SJCRH30 (cell line): ENCODE data around the gene BMP10. TPM values are rescaled to one million over a fixed set of nuclear protein-coding genes. Genes with fewer than 3 reads are reported as not detected.
"Not testable (repeated sequence)": the region's sequence is repeated elsewhere in the genome, so short reads cannot be mapped to it uniquely, and the experiment has no call there.

Experiments used
- DNase-seq, 2 experiments: peaks; one replicate each; pipeline ENCODE4 v3.0.0-alpha.2; 2015 to 2020
- H3K27ac ChIP-seq: fragments of 250-450 bp; sonication (Bioruptor Pico); 2 replicates; pipeline ENCODE4 v1.5.1; 2020; ENCODE audit warnings: mild to moderate bottlenecking, moderate library complexity
- H3K27me3 ChIP-seq: fragments of 250-450 bp; sonication (Bioruptor Pico); 2 replicates; pipeline ENCODE4 v1.5.1; 2020; ENCODE audit warnings: mild to moderate bottlenecking, moderate library complexity
- H3K36me3 ChIP-seq: fragments of 250-450 bp; sonication (Bioruptor Pico); 2 replicates; pipeline ENCODE4 v1.5.1; 2020; ENCODE audit warnings: mild to moderate bottlenecking, moderate library complexity
- H3K4me1 ChIP-seq: fragments of 250-450 bp; sonication (Bioruptor Pico); 2 replicates; pipeline ENCODE4 v1.5.1; 2020; ENCODE audit warnings: mild to moderate bottlenecking, moderate library complexity
- H3K4me3 ChIP-seq: fragments of 250-450 bp; sonication (Bioruptor Pico); 2 replicates; pipeline ENCODE4 v1.5.1; 2020; ENCODE audit warnings: mild to moderate bottlenecking, moderate library complexity
- H3K9me3 ChIP-seq: fragments of 250-450 bp; sonication (Bioruptor Pico); replicated peaks from 2 replicates; pipeline ENCODE4 v1.5.1; 2020; ENCODE audit warnings: mild to moderate bottlenecking, moderate library complexity
- total RNA-seq: library from RNA; depleted of rRNA; stranded (reverse); fragments of >200 nt; shearing (Covaris generic); gene quantifications from 2 replicates; pipeline ENCODE4 v1.2.3, GENCODE V29; 2014

The BMP10 gene
- total RNA-seq, 1 experiment from 2014 or later, result not detected

DNA sequence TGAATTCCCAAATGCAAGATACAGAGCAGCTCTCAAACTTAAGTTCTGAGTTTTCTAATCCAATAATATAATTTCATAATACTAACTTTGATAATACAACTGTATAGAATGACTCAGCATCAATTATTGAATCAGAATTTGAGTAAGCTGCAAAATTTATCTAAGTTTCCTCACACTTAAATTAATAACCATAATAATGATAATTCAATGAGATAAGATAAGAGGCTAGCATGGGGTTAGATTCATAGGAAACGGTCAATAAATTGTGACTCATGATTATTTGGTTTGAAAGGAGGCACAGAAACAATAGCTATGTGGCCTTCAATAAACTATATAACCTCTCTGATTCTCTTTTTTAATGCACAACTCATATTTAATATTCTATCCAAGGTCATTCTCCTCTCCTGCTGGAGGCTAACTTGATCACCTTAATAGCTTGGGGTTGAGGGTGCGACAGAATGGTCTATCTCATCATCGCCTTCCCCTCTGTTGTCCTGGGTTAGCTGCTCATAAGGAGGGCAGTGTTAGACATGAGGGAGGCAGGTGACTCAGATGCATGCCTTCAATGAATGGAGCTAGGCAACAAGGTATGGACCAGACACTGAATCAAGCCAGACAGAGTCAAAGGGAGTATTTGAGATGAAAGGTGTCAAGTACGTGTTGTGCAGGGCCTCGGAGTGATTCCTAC lies 36.2 kb upstream of the BMP10 start:
- H3K36me3 ChIP-seq, result no peaks in the 10 kb centered on the region
- H3K27me3 ChIP-seq, result no peaks in the 10 kb centered on the region
- H3K27ac ChIP-seq, result no peak overlapping the region
- H3K4me3 ChIP-seq, result no peak overlapping the region
- DNase-seq, result no peak
- H3K9me3 ChIP-seq, result peaks cover 6% of the 10 kb centered on the region; the same call in 1 of the 2 replicates
- peaks cover 22% of the 10 kb centered on the region for H3K4me1 ChIP-seq

DNA sequence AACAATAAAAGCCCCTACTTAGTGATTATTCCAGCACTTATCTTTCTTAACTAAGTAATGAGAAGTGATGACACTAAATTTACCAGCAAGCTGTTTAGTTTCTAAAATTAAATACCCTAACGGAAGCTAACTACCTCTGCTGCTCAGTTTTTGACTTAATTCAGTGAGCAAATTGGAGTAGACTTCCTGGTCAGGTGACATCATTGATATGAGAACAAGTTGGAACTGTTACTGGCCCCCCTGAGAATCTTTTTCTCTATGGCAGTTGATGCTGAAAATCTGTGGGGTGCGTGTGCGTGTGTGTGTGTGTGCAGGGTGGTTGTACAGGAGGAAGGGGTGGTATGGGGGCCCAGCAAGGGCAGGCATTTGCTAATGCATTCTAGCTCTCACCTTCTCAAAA lies 35.5 kb upstream of the BMP10 start:
- Histone ChIP-seq H3K36me3 (no peaks in the 10 kb centered on the region), H3K27ac (no peak overlapping the region), H3K4me3 (no peak overlapping the region), H3K4me1 (peaks cover 22% of the 10 kb centered on the region), H3K9me3 (peaks cover 6% of the 10 kb centered on the region; the same call in 1 of the 2 replicates), H3K27me3 (no peaks in the 10 kb centered on the region)
- DNase-seq, result no peak

DNA sequence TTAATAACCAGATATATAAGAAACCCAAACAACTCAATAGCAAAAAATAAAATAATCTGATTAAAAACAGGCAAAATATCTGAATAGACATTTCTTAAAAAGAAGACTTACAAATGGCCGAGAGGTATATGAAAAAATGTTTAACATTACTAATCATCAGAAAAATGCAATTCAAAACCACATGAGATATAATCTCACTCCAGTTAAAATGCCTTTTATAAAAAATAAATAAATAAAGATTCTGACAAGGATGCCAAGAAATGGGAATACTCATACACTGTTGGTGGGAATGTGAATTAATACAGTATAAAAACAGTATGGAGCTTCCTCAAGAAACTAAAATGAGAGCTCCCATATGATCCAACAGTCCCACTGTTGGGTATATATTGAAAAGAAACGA lies 33.9 kb upstream of the BMP10 start:
- no peak for DNase-seq
- Histone ChIP-seq H3K9me3 (peaks cover 10% of the 10 kb centered on the region), H3K4me3 (no peak overlapping the region), H3K27ac (no peak overlapping the region), H3K36me3 (no peaks in the 10 kb centered on the region), H3K4me1 (peaks cover 22% of the 10 kb centered on the region), H3K27me3 (no peaks in the 10 kb centered on the region)

DNA sequence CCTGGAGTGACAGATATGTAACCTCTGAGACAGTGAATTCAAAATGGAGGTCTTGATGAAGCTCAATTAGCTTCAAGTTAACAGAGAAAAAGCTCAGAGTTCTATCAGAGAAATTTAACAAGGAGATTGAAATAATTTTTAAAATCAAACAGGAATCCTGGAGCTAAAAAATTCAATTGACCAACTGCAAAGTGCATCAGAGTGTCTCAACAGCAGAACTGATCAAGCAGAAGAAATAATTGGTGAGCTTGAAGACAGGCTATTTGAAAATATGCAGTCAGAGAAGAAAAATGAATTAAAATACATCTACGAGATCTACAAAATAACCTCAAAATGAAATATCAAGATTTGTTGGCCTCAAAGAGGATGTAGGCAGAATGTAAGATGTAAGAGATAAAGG lies 30.4 kb upstream of the BMP10 start:
- no peak for DNase-seq

DNA sequence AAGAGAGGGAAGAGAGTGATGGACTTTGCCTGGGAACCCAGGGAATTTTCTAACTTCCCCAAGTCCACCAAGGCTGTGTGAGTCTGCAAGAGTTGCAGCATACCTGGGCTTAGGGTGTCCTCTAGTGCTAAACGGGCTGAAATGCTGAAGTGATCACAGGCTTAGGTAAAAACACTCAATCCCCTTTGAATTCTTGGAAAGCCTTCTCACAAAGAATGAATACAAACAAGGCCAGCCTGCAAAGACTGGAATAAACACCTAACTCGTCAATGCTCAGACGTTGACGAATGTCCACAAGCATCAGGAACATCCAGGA lies 30.0 kb upstream of the BMP10 start:
- Histone ChIP-seq H3K36me3 (no peaks in the 10 kb centered on the region), H3K27ac (no peak overlapping the region), H3K9me3 (peaks cover 10% of the 10 kb centered on the region), H3K4me3 (no peak overlapping the region), H3K4me1 (no peaks in the 10 kb centered on the region), H3K27me3 (no peaks in the 10 kb centered on the region)
- peak; percentile 38 to 59 for DNase-seq

More for the DNA sequence above, 30.4 kb upstream of the BMP10 start:
- H3K27me3 ChIP-seq, result no peaks in the 10 kb centered on the region
- no peak overlapping the region for H3K27ac ChIP-seq
- H3K4me3 ChIP-seq, result no peak overlapping the region
- peaks cover 10% of the 10 kb centered on the region for H3K9me3 ChIP-seq
- peaks cover 3% of the 10 kb centered on the region; the same call in 1 of the 2 replicates for H3K4me1 ChIP-seq
- H3K36me3 ChIP-seq, result no peaks in the 10 kb centered on the region

DNA sequence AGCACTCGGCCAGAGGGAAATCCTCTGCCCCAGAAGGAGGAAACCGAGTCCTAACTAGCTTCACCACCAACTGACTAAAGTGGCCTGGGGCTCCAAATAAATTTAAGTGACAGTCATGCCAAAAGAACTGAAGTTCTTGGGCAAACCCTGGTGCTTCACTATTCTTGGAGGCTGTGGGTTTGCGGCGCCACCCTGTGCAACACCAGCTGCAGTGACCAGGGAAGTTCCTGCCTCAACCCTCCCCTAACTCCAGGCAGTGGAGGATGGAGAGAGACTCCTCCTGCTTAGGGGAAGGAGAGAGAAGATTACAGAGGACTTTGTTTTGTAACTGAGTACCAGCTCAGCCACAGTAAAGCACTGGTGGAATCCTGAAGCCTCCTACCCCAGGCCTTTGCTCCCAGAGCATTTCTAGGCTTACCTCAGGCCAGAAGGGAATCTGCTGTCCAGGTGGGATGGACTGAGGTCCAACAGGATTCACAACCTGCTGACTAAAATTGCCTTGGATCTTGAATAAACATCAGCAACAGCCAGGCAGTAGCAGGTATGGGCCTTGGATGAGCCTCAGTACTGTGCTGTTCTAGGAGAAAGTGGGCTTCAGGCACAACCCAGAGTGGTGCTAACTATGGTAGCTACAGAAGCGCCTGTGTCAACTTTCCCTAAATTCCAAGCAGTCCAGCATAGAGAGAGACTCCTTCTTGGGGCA lies 29.4 kb upstream of the BMP10 start:
- Histone ChIP-seq H3K4me1 (no peaks in the 10 kb centered on the region), H3K9me3 (peaks cover 13% of the 10 kb centered on the region), H3K4me3 (no peak overlapping the region), H3K36me3 (no peaks in the 10 kb centered on the region), H3K27me3 (no peaks in the 10 kb centered on the region), H3K27ac (no peak overlapping the region)
- no peak for DNase-seq

DNA sequence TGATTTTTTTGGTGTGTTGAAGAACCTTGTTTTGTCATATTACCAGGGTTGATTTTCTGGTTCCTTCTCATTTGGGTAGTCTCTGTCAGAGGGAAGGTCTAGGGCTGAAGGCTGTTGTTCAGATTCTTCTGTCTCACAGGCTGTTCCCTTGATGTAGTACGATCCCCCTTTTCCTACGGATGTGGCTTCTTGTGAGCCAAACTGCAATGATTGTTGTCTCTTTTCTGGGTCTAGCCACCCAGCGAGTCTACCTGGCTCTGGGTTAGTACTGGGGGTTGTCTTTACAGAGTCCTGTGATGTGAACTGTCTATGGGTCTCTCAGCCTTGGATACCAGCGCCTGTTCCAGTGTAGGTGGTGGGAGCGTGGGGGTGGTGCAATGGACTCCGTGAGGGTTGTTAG lies 24.8 kb upstream of the BMP10 start:
- not testable (repeated sequence) for H3K36me3 ChIP-seq, DNase-seq, H3K27me3 ChIP-seq, H3K4me1 ChIP-seq, H3K4me3 ChIP-seq, H3K27ac ChIP-seq
- H3K9me3 ChIP-seq, result peaks cover 16% of the 10 kb centered on the region

DNA sequence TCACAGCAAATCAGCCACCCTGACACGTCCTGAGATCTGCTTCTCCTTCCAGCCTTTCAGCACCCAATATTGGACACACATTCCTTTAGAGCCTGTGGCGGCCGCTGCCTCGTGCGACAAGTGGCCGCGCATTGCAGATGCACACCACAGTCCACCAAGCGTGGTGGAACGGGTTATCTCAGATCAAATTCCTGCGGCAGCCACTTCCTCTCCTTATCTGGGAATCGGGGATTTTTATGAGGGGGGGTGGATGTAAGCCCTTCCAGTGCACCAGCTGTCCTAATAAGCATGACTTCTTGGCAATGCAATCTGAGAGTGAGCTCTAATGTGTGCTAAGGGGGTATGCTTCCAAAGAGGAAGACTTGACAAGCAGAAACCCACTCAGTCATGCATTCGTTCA lies 18.3 kb upstream of the BMP10 start:
- DNase-seq, result peak; percentile 99 to 100
- peak overlapping the region; percentile 2; the same call in 1 of the 2 replicates for H3K4me3 ChIP-seq
- H3K9me3 ChIP-seq, result peaks cover 15% of the 10 kb centered on the region
- H3K4me1 ChIP-seq, result peaks cover 35% of the 10 kb centered on the region
- no peaks in the 10 kb centered on the region for H3K36me3 ChIP-seq
- H3K27me3 ChIP-seq, result no peaks in the 10 kb centered on the region
- H3K27ac ChIP-seq, result peak overlapping the region; percentile 96

DNA sequence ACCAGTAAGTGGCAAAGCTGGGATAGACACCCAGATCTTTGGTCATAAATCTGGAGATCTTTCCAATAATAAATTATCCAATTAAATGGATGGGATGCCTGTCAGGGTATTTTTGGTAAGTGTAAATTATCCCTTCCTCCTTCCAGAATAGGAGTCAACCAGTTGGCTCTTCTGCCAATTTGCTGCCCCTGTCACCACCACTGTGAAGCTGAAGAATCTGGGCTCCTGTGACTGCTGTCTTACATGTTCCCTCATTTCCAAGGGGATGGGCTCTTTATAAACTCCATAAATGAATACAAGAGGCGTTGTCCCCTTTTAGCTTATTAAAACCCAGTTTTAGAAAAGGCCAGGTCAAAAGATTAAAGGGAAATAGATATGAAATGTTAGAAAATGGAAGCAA lies 17.8 kb upstream of the BMP10 start:
- Histone ChIP-seq H3K4me1 (peaks cover 35% of the 10 kb centered on the region), H3K36me3 (no peaks in the 10 kb centered on the region), H3K4me3 (peak overlapping the region; percentile 2; the same call in 1 of the 2 replicates), H3K27ac (peak overlapping the region; percentile 96), H3K27me3 (no peaks in the 10 kb centered on the region), H3K9me3 (peaks cover 15% of the 10 kb centered on the region)
- DNase-seq, result peak in 1 of 2 experiments; percentile 72

DNA sequence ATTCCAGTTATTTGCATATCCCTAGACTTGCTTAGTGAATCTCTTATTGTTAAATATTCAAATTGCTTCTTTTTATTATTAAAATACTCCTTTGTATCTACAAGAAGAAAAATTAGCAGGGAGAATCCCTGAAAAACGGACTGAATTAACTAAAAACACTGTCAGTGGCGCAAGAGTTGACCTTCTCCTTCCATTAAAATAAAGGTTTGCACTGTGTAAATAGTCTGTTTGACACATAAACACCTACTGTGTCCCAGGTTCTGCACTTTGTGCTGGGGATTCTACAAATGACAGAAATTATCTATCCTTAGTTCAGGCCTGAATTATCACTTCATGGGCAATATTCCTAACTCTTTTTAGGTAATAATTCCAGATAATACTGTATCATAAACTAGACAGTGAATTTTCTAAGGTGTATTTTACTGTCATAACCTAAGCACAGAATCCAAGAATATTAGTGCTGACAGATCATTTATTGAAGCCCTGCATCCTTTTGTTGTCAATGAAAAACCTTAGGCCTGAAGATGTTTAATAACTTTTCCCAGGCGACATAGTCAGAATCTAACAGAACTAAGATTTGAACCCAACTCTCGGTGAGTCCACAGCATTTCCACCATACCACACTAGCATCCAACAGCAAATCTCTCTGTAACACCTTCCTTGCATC lies 17.0 kb upstream of the BMP10 start:
- Histone ChIP-seq H3K27me3 (no peaks in the 10 kb centered on the region), H3K36me3 (no peaks in the 10 kb centered on the region), H3K4me3 (no peak overlapping the region), H3K4me1 (peaks cover 40% of the 10 kb centered on the region), H3K27ac (peak overlapping the region; percentile 96), H3K9me3 (peaks cover 15% of the 10 kb centered on the region)
- DNase-seq, result no peak

DNA sequence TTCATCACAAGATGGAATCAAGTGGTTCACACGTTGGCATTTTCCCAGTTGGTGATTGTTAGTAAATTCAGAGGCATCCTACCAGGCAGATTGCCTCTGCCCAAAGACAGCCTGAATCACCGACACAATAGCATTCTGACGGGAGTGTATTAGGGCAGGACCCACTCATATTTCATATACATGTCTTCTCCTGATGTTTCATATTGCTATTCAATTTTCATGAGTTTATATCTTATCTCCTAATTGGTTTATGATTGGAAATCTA lies 14.5 kb upstream of the BMP10 start:
- DNase-seq, result no peak
- H3K4me3 ChIP-seq, result no peak overlapping the region
- H3K27ac ChIP-seq, result no peak overlapping the region
- no peaks in the 10 kb centered on the region for H3K36me3 ChIP-seq
- peaks cover 5% of the 10 kb centered on the region; the same call in 1 of the 2 replicates for H3K9me3 ChIP-seq
- H3K4me1 ChIP-seq, result peaks cover 35% of the 10 kb centered on the region
- H3K27me3 ChIP-seq, result no peaks in the 10 kb centered on the region

DNA sequence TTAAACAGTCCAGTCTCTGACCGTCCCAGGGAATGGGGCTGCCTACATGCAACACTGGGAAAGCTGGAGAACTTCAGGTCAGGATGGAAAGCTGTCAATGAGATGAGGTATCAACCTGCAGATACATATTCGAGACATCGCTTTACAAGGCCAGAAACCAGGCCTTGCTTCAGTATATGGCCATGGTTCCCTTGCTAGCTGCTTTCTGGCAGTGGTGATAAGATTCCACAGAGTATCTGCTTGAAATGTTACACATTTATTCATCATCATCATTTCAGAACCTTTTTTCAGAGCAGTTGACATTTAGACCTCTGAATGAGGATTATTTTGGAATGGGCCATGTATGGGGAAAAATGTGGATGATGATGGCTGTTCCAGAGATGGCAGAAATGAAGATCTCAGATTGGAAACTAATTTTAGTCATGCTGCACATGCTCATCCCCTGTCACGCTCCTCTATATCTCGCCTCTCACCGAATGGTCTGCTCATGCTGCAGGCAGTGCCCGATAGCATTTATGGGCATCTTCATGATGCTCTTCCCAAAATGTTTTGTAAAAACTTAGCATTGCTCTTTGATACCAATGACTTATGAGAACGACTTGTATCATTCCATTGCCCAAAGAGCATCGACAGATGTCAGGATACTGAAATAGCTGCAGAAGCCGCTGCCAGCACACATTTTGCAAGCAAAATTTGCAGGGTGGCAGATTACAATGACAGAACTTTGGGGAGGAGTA lies 14.0 kb upstream of the BMP10 start:
- Histone ChIP-seq H3K9me3 (0 out of 2 replicates have a peak, but pooled peaks cover 5% of the 10 kb centered on the region), H3K36me3 (no peaks in the 10 kb centered on the region), H3K4me1 (peaks cover 38% of the 10 kb centered on the region), H3K27ac (no peak overlapping the region), H3K4me3 (no peak overlapping the region), H3K27me3 (no peaks in the 10 kb centered on the region)
- DNase-seq, result no peak

DNA sequence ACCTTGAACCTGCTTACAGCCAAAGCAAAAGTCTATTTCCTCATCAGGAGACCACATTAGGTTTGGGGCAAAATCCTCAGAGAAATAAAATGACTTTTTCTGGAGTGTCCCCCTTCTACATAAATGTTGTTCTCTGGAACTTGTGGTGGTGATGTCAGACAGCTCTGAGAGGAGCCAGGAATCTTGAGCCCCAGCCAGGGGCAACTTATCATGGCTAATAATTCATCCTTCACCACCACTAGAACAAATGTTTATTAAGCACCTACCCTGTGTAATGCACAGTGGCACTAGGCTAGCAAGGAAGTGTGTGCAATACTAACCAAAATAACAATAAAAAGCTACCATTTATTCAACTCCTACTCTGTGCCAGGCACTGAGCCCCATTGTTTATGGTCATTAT lies 9.0 kb upstream of the BMP10 start:
- DNase-seq, result no peak
- Histone ChIP-seq H3K27me3 (no peaks in the 10 kb centered on the region), H3K4me3 (no peak overlapping the region), H3K36me3 (no peaks in the 10 kb centered on the region), H3K27ac (no peak overlapping the region), H3K4me1 (peaks cover 34% of the 10 kb centered on the region), H3K9me3 (no peaks in the 10 kb centered on the region)

DNA sequence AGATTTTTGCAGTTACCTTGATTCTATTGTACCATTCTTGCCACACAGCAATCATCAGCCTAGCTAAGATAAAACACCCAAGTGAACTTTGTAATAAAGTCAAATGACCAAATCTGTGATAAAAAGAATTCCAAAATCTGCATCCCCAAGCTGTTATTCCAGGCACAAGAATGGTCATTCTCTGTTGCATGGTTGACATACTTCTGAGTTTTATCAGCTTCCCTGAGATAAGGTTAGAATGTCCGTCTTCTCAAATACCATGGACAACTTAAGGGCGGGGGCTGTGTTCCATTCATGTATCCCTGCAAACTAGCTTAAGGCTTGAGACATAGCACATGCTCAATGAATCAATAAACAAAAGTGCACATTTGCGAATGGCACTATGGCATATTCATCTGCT lies 8.1 kb upstream of the BMP10 start:
- Histone ChIP-seq H3K9me3 (no peaks in the 10 kb centered on the region), H3K36me3 (no peaks in the 10 kb centered on the region), H3K27me3 (no peaks in the 10 kb centered on the region), H3K4me3 (no peak overlapping the region), H3K27ac (no peak overlapping the region), H3K4me1 (peaks cover 34% of the 10 kb centered on the region)
- no peak for DNase-seq

DNA sequence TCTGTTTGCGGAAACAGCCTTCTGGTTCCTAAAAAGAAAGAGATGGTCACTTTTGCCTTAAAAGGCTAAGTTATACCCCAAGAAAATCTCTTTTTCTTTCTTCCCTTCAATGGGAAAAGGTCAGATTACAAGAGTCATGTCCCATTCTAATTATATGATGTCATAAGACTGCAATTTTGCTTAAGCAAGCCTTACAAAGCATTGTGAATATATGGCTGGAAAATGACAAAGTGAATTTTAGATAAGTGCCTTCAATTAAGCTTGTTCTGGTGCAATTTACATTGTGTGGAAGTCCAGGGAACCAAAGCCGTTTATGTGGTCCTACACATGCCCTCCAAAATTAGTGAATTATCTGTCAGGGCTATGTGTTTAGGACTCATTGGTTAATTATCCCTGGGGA lies 7.6 kb upstream of the BMP10 start:
- H3K27ac ChIP-seq, result peak overlapping the region; percentile 9; the same call in 1 of the 2 replicates
- DNase-seq, result peak in 1 of 2 experiments; percentile 22
- H3K4me1 ChIP-seq, result peaks cover 33% of the 10 kb centered on the region
- H3K27me3 ChIP-seq, result no peaks in the 10 kb centered on the region
- H3K9me3 ChIP-seq, result no peaks in the 10 kb centered on the region
- H3K4me3 ChIP-seq, result no peak overlapping the region
- no peaks in the 10 kb centered on the region for H3K36me3 ChIP-seq
